NT2/D1 (cell line): Measurements from ENCODE around the gene SVOP.

Experiments
- DNase-seq: peaks from one replicate; pipeline ENCODE4 v3.0.0-alpha.2; 2011; ENCODE audit warnings: low read depth, low spot score
- H3K27me3 ChIP-seq: 2 replicates; pipeline ENCODE4 v1.6.0; 2011; ENCODE audit warnings: mild to moderate bottlenecking; ENCODE audit not compliant: insufficient read length, insufficient read depth
- H3K36me3 ChIP-seq: 2 replicates; pipeline ENCODE4 v1.6.1; 2011; ENCODE audit warnings: mild to moderate bottlenecking, low read length, mixed read lengths; ENCODE audit not compliant: insufficient read depth, insufficient read length
- H3K4me1 ChIP-seq: 2 replicates; pipeline ENCODE4 v1.5.1; 2011; ENCODE audit not compliant: insufficient read depth, insufficient read length
- H3K4me3 ChIP-seq: 2 replicates; pipeline ENCODE4 v1.5.1; 2011; ENCODE audit warnings: low read depth; ENCODE audit not compliant: insufficient read length
- H3K9ac ChIP-seq: 2 replicates; pipeline ENCODE4 v1.6.0; 2011; ENCODE audit warnings: low read depth; ENCODE audit not compliant: insufficient read length
- H3K9me3 ChIP-seq: 2 replicates; pipeline ENCODE4 v1.5.1; 2011; ENCODE audit warnings: mild to moderate bottlenecking, low read length; ENCODE audit not compliant: insufficient read depth
- SUZ12 ChIP-seq: IDR thresholded peaks from 2 replicates; pipeline ENCODE4 v1.6.1; 2011; ENCODE audit not compliant: insufficient read length, insufficient read depth; ENCODE audit errors: extremely low read depth
- YY1 ChIP-seq: IDR thresholded peaks from 2 replicates; pipeline ENCODE4 v1.6.1; 2011; ENCODE audit not compliant: insufficient read length, insufficient read depth
- ZNF274 ChIP-seq: IDR thresholded peaks from 2 replicates; pipeline ENCODE4 v1.6.1; 2011; ENCODE audit warnings: mild to moderate bottlenecking, low read depth, low read length

The SVOP gene

GRCh38 chr12:108955225-108955835 lies 65.5 kb downstream of the SVOP start:
- H3K9me3 ChIP-seq: no peaks in the 10 kb centered on the region
- no peak for DNase-seq
- no peaks in the 10 kb centered on the region for H3K4me1 ChIP-seq
- no peaks in the 10 kb centered on the region for H3K36me3 ChIP-seq
- no peak overlapping the region for H3K4me3 ChIP-seq
- TF ChIP-seq YY1: no peak
- H3K9ac ChIP-seq: no peak overlapping the region
- no peaks in the 10 kb centered on the region for H3K27me3 ChIP-seq

GRCh38 chr12:108950991-108951739 lies 69.7 kb downstream of the SVOP start:
- Histone ChIP-seq H3K4me3 (no peak overlapping the region), H3K4me1 (no peaks in the 10 kb centered on the region), H3K36me3 (no peaks in the 10 kb centered on the region), H3K27me3 (no peaks in the 10 kb centered on the region), H3K9me3 (peaks cover 14% of the 10 kb centered on the region), H3K9ac (no peak overlapping the region)
- peak; percentile 68 for DNase-seq
- TF ChIP-seq SUZ12 (no peak), YY1 (no peak), ZNF274 (no peak)

GRCh38 chr12:108949976-108950375 lies 70.9 kb downstream of the SVOP start:
- Histone ChIP-seq H3K9me3 (peaks cover 19% of the 10 kb centered on the region), H3K4me1 (no peaks in the 10 kb centered on the region), H3K36me3 (no peaks in the 10 kb centered on the region), H3K4me3 (no peak overlapping the region), H3K27me3 (no peaks in the 10 kb centered on the region), H3K9ac (no peak overlapping the region)
- TF ChIP-seq SUZ12: no peak
- no peak for TF ChIP-seq ZNF274
- no peak for TF ChIP-seq YY1
- DNase-seq: no peak

GRCh38 chr12:108948367-108948766 lies 72.5 kb downstream of the SVOP start:
- Histone ChIP-seq H3K4me1 (no peaks in the 10 kb centered on the region), H3K9ac (no peak overlapping the region), H3K36me3 (no peaks in the 10 kb centered on the region), H3K9me3 (peaks cover 19% of the 10 kb centered on the region), H3K27me3 (no peaks in the 10 kb centered on the region), H3K4me3 (no peak overlapping the region)
- TF ChIP-seq YY1: no peak
- no peak for TF ChIP-seq SUZ12
- TF ChIP-seq ZNF274: no peak
- DNase-seq: no peak

GRCh38 chr12:108947097-108947496 lies 73.8 kb downstream of the SVOP start:
- no peak for DNase-seq
- no peaks in the 10 kb centered on the region for H3K4me1 ChIP-seq
- H3K36me3 ChIP-seq: no peaks in the 10 kb centered on the region
- no peaks in the 10 kb centered on the region for H3K27me3 ChIP-seq
- H3K9ac ChIP-seq: no peak overlapping the region
- no peak for TF ChIP-seq SUZ12
- TF ChIP-seq ZNF274: no peak
- TF ChIP-seq YY1: no peak
- peaks cover 19% of the 10 kb centered on the region for H3K9me3 ChIP-seq
- H3K4me3 ChIP-seq: no peak overlapping the region

- no peaks in the 10 kb centered on the region for H3K27me3 ChIP-seq
- TF ChIP-seq YY1 (no peak), SUZ12 (no peak), ZNF274 (no peak)
Observed at GRCh38 chr12:108940138-108940537, 80.7 kb downstream of the SVOP start.

GRCh38 chr12:108939594-108939993 lies 81.3 kb downstream of the SVOP start:
- no peak for TF ChIP-seq YY1
- no peak for TF ChIP-seq SUZ12
- no peak for TF ChIP-seq ZNF274
- DNase-seq: peak; percentile 36
- H3K4me1 ChIP-seq: no peaks in the 10 kb centered on the region
- no peaks in the 10 kb centered on the region for H3K36me3 ChIP-seq
- no peak overlapping the region for H3K4me3 ChIP-seq
- no peaks in the 10 kb centered on the region for H3K9me3 ChIP-seq
- no peaks in the 10 kb centered on the region for H3K27me3 ChIP-seq
- H3K9ac ChIP-seq: no peak overlapping the region

More at GRCh38 chr12:108940138-108940537, 80.7 kb downstream of the SVOP start:
- Histone ChIP-seq H3K4me3 (no peak overlapping the region), H3K36me3 (no peaks in the 10 kb centered on the region), H3K4me1 (no peaks in the 10 kb centered on the region), H3K9ac (no peak overlapping the region), H3K9me3 (no peaks in the 10 kb centered on the region)
- no peak for DNase-seq
